Pancreas (tissue), 10 donors: ENCODE data around the gene C12orf50. TPM values are rescaled to one million over a fixed set of nuclear protein-coding genes. Genes with fewer than 3 reads are reported as not detected.

Experiments
- ATAC-seq, 4 donors: fragments of 200-7000 bp; cut with Tn5 transposase; one replicate each; pipeline versions ENCODE4 v1.8.0 to v1.9.1; 2020; ENCODE audit warnings: mild to moderate bottlenecking in 4 of 4, moderate library complexity in 4 of 4
- DNase-seq, 6 donors: peaks; one replicate each; pipeline ENCODE4 v3.0.0-alpha.2; 2020
- FAIRE-seq: peaks from 2 replicates; lab custom pipeline; 2012; peaks lifted over from hg19 to GRCh38; lab: Jason Lieb, UNC
- H3K27ac ChIP-seq, 4 donors: fragments of 200-600 bp; sonication (generic); 1 replicate in 3 of 4; 2 replicates in 1 of 4; pipeline versions ENCODE4 v1.5.0 to v1.8.0; 2020
- H3K27me3 ChIP-seq, 4 donors: fragments of 200-600 bp; one replicate each; pipeline ENCODE4 v1.8.0; 2021
- H3K36me3 ChIP-seq, 3 donors: fragments of 200-600 bp; sonication (generic) in 1 of 3; one replicate each; pipeline versions ENCODE4 v1.5.0 to v1.8.0; 2020 to 2021
- H3K4me1 ChIP-seq, 3 donors: fragments of 200-600 bp; one replicate each; pipeline ENCODE4 v1.8.0; 2021
- H3K4me3 ChIP-seq, 4 donors: fragments of 200-600 bp; sonication (generic) in 2 of 4; one replicate each; pipeline versions ENCODE4 v1.5.0 to v1.8.0; 2020 to 2021
- H3K9me3 ChIP-seq, 4 donors: fragments of 200-600 bp; one replicate each; pipeline ENCODE4 v1.8.0; 2021
- WGBS, 2 donors: extraction: QIAGEN DNeasy Blood & Tissue Kit; methylation state at CpG; one replicate each; pipeline ENCODE4 v1.1.7; 2013; 5-methylcytosine and 5-hydroxymethylcytosine counted together
- intact Hi-C, 3 donors: fragments of 100-400 bp; cut with DNase I; formaldehyde crosslinking; loops; one replicate each; pipeline versions ENCODE4 v1.11.1 to v1.14.2; 2022
- polyA plus RNA-seq, 2 donors: library from polyadenylated mRNA; stranded (reverse); fragments of 200-250 nt; gene quantifications; one replicate each; pipeline ENCODE4 v1.2.3, GENCODE V29; 2013
- total RNA-seq, 6 donors: library from RNA; stranded (reverse); fragmentation: NEBNext Ultra II Directional in 4 of 6; extraction: Animal tissue kit (Norgen Biotek cat#: 25700) in 4 of 6; gene quantifications; one replicate each; pipeline versions ENCODE4 v1.2.1 to v1.2.4, GENCODE V29; 2021 to 2023
- TF ChIP-seq, protein P1 (sequence below), 4 donors: fragments of 200-600 bp; sonication (generic) in 3 of 4; IDR thresholded peaks; one replicate each; pipeline versions ENCODE4 v1.5.0 to v1.8.0; 2021; ENCODE audit warnings: antibody characterized with exemption in 4 of 4
- donor health status: healthy with polysubstance abuse.
- donor health status: DM: no; HTN: no; CAD: no; lungs with moderate emphysema.
- donor health status: DM: no; HTN: no; CAD: no.
- donor health status: control.
- donor health status: control.
- donor health status: Bipolar disorder and iron deficiency.
- donor health status: DM: yes; HTN: yes; CAD: no.
- donor health status: DM: no; HTN: no; CAD: no.
- donor health status: DM: no; HTN: no; CAD: no.
- donor health status: DM: yes; HTN: yes; CAD: no.

The C12orf50 gene
- total and polyA plus RNA-seq, 8 donors: 0.05 to 0.12 (median 0.09) TPM; not detected in 5

DNA sequence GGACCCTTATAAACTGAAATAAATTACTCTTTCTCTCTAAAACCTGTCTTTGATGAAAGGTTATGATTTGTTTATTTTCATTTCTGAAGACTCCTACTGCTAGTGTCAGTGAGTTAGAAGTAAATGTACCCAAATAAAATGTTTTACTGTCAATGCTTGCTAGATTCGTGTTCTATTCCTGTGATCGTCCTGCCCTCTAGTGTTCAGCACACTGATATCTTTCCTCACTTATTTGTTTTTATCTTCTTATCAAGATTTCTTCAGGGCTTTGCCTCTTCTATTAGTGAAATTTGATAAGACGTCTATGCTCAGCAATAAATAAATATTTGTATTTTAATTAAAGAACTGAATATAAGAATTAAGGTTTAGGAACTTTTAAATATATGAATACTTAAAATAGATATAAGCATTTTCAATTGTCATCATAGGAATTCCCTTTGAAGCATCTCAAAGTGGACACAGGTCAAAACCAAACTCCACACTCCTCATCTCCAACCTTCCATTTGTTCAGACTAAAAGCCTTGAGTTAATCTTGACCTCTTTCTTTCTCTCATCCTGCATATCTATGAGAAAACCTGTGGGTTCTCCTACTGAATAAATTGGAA is 75.8 kb downstream of the C12orf50 start:
- ATAC-seq (no peak), FAIRE-seq (peak; percentile 49), DNase-seq (no peak)
- Histone ChIP-seq H3K4me3 (no peak overlapping the region), H3K9me3 (no peaks in the 10 kb centered on the region), H3K27ac (no peak overlapping the region), H3K27me3 (no peaks in the 10 kb centered on the region), H3K36me3 (no peaks in the 10 kb centered on the region), H3K4me1 (no peaks in the 10 kb centered on the region)
- intact Hi-C loops: no loop called here
- TF ChIP-seq, protein P1, sequence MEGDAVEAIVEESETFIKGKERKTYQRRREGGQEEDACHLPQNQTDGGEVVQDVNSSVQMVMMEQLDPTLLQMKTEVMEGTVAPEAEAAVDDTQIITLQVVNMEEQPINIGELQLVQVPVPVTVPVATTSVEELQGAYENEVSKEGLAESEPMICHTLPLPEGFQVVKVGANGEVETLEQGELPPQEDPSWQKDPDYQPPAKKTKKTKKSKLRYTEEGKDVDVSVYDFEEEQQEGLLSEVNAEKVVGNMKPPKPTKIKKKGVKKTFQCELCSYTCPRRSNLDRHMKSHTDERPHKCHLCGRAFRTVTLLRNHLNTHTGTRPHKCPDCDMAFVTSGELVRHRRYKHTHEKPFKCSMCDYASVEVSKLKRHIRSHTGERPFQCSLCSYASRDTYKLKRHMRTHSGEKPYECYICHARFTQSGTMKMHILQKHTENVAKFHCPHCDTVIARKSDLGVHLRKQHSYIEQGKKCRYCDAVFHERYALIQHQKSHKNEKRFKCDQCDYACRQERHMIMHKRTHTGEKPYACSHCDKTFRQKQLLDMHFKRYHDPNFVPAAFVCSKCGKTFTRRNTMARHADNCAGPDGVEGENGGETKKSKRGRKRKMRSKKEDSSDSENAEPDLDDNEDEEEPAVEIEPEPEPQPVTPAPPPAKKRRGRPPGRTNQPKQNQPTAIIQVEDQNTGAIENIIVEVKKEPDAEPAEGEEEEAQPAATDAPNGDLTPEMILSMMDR (IDR thresholded peaks at IDR 0.05): peak in 1 of 4 donors; percentile 15
- 1 to 3% methylated on average over 3 of the region's 3 CpGs for WGBS, 2 donors

DNA sequence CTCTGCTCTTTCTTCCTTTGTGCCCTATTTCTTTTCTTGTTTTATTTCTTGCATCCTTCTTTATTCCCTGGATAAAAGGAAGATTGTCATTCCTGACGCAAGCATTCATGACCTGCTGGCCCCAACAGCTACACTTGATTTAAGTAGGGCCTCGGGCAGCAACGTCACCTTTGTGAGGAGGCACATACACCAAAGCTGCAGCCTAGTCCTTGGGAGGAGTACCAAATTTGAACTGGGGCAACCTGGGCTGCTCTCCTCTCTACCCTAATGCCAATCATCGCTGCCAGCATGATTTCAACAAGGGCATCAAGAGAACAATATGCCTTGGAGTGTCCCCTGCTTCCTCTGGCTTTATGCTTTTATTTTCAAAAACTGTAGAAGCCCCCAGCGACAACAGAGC is 76.4 kb downstream of the C12orf50 start:
- no peaks in the 10 kb centered on the region for H3K36me3 ChIP-seq
- no peak overlapping the region for H3K4me3 ChIP-seq
- no peaks in the 10 kb centered on the region for H3K9me3 ChIP-seq
- TF ChIP-seq, protein P1 (IDR thresholded peaks at IDR 0.05): no peak
- DNase-seq: no peak
- no peaks in the 10 kb centered on the region for H3K27me3 ChIP-seq
- intact Hi-C loops: no loop called here
- no peaks in the 10 kb centered on the region for H3K4me1 ChIP-seq
- H3K27ac ChIP-seq: no peak overlapping the region
- 50 to 51% methylated on average over 5 of the region's 5 CpGs for WGBS, 2 donors
- no peak for ATAC-seq
- no peak for FAIRE-seq

DNA sequence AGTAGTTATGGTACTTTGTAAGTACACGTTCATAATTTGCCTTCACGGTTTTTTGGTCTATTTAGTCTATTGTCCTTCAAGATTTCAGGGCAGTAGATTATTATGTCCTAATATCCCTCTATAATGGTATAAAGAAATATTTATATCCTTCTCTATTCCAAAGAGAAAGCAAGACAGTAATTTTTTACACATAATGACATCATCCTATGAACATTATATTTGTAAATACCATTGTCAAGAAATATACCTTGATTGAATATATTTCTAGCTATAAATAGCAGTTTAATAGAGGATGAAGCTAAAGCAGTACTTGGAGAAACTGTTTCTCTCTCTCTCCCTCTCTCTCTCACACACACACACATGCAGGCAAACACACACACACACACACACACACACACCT is 77.0 kb downstream of the C12orf50 start:
- 47 to 85% methylated on average over 2 of the region's 2 CpGs for WGBS, 2 donors
- intact Hi-C loops: no loop called here
- TF ChIP-seq, protein P1 (IDR thresholded peaks at IDR 0.05): no peak
- Histone ChIP-seq H3K27ac (no peak overlapping the region), H3K36me3 (no peaks in the 10 kb centered on the region), H3K4me1 (no peaks in the 10 kb centered on the region), H3K4me3 (no peak overlapping the region), H3K27me3 (no peaks in the 10 kb centered on the region), H3K9me3 (no peaks in the 10 kb centered on the region)
- DNase-seq (no peak), FAIRE-seq (no peak), ATAC-seq (no peak)

DNA sequence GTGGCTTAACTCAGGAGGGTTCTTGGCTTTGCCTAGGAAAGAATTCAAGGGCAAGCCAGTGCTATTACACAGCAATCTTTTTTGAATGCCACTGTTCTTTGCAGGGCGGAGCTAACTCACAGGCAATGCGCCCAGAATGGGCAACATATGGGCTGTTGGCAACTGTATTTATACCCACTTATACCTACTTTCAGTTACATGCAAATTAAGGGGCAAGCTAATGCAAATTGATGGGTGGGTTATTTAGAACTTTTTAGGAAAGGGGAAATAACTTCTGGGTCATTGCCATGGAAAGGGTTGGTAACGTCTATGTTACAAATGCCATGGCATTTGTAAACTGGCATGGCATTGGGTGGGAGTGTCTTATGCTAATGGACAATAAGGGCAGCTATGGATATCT is 85.4 kb downstream of the C12orf50 start:
- no peak overlapping the region for H3K27ac ChIP-seq
- no peak for FAIRE-seq
- no peaks in the 10 kb centered on the region for H3K9me3 ChIP-seq
- H3K4me1 ChIP-seq: no peaks in the 10 kb centered on the region
- peak in 2 of 6 donors; percentile 14 to 28 for DNase-seq
- 45 to 54% methylated on average over 3 of the region's 3 CpGs for WGBS, 2 donors
- no peak overlapping the region for H3K4me3 ChIP-seq
- TF ChIP-seq, protein P1 (IDR thresholded peaks at IDR 0.05): no peak
- peak; percentile 33 to 68 (median 46) for ATAC-seq
- H3K27me3 ChIP-seq: no peaks in the 10 kb centered on the region
- intact Hi-C loops: no loop called here
- no peaks in the 10 kb centered on the region for H3K36me3 ChIP-seq

DNA sequence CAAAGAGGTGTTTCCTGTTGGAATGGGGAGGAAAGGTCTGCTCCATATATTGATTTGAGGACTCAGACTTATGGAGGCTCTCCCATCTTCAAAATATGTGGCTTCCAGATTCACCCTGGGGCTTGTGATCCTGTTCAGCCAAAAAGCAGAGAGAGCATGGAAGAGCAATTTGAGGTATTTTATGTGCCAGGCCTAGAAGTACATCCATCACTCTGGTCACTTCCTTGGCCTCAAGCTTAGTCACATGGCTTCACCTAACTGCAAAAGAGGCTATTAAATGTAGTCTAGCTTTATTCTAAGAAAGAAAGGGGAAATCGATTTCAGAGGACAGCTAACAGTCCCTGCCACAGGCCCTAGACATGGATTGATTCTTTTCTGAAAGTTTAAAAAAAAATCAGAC is 86.2 kb downstream of the C12orf50 start:
- no peak for FAIRE-seq
- 18 to 26% methylated on average over 1 of the region's 1 CpG for WGBS, 2 donors

More for the DNA sequence above, 86.2 kb downstream of the C12orf50 start:
- DNase-seq (no peak), ATAC-seq (no peak)
- Histone ChIP-seq H3K9me3 (no peaks in the 10 kb centered on the region), H3K4me3 (no peak overlapping the region), H3K27ac (no peak overlapping the region), H3K36me3 (no peaks in the 10 kb centered on the region), H3K4me1 (no peaks in the 10 kb centered on the region), H3K27me3 (no peaks in the 10 kb centered on the region)
- intact Hi-C loops: no loop called here
- TF ChIP-seq, protein P1 (IDR thresholded peaks at IDR 0.05): no peak
